ENCODE results near the gene LSR.

Gene LSR

GRCh38 chr19:35294328-35294727 is 45.5 kb downstream of the LSR start:
- no peak for TF ChIP-seq CTCF (IDR thresholded peaks at IDR 0.05; ENCODE audit: insufficient read depth, low read length, missing control alignments)
- H3K4me3 ChIP-seq (ENCODE audit: low read depth, low read length): no peak overlapping the region
- POLR2A ChIA-PET: interaction anchor here (0.7 kb wide), 1 partner anchor 834 kb away, joined by 4 read pairs; no protein-coding TSS in a partner anchor
- DNase-seq (ENCODE audit: low read depth, low spot score): no peak
- CTCF ChIA-PET: no interaction called here

- TF ChIP-seq CTCF (IDR thresholded peaks at IDR 0.05; ENCODE audit: insufficient read depth, low read length, missing control alignments): no peak
- no peak for DNase-seq (ENCODE audit: low read depth, low spot score)
- CTCF ChIA-PET: no interaction called here
- H3K4me3 ChIP-seq (ENCODE audit: low read depth, low read length): no peak overlapping the region
- POLR2A ChIA-PET: interaction anchor here (0.7 kb wide), 1 partner anchor 833 kb away, joined by 4 read pairs; no protein-coding TSS in a partner anchor
Observed at GRCh38 chr19:35294859-35295791, 46.3 kb downstream of the LSR start.

GRCh38 chr19:35295792-35296462 is 47.1 kb downstream of the LSR start:
- no peak for DNase-seq (ENCODE audit: low read depth, low spot score)
- TF ChIP-seq CTCF (IDR thresholded peaks at IDR 0.05; ENCODE audit: insufficient read depth, low read length, missing control alignments): no peak
- CTCF ChIA-PET: no interaction called here
- POLR2A ChIA-PET: no interaction called here
- H3K4me3 ChIP-seq (ENCODE audit: low read depth, low read length): no peak overlapping the region

DNA sequence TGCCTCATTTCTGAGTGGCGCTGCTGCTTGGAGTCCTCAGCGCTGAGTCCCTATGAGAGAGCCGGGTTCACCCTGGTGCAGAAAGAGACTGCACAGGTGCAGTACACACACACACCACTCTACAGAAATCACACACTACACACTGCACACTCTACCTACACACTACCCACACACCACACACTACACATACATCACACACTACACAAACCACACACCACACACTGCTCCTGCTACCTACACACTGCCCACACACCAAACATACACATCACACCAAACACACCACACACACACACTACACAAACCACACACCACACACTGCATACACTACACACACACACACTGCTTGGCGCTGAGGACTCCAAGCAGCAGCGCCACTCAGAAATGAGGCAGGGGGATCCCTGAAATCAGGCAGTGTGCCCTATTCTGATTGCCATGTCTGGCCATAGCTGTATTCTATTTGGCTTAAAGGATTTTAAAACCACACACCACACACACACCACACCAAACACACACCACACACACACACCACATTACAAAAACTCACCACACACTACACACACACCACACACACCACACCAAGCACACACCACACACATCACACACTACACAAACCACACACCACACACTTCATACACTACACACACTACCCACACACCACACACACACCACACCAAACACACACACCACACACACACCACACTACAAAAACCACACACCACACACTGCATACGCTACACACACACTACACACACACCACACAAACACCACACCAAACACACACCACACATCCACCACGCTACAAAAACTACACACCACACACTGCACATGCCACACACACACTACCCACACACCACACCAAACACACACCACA is 48.1 kb downstream of the LSR start:
- H3K4me3 ChIP-seq (ENCODE audit: low read depth, low read length): no peak overlapping the region
- ChIA-PET CTCF (no interaction called here), POLR2A (no interaction called here)
- no peak for DNase-seq (ENCODE audit: low read depth, low spot score)
- no peak for TF ChIP-seq CTCF (IDR thresholded peaks at IDR 0.05; ENCODE audit: insufficient read depth, low read length, missing control alignments)

DNA sequence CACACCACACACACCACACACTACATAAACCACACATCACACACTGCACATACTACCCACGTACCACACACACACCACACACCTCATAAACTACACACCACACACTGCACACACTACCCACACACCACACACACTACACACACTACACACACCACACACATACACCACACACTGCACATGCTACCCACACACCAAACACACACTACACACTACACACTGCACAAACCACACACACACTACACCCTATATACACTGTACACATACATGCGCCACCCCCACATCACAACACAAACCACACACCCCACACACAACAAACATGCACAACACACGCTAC is 48.7 kb downstream of the LSR start:
- ChIA-PET CTCF (no interaction called here), POLR2A (no interaction called here)
- no peak for DNase-seq (ENCODE audit: low read depth, low spot score)
- TF ChIP-seq CTCF (IDR thresholded peaks at IDR 0.05; ENCODE audit: insufficient read depth, low read length, missing control alignments): no peak
- no peak overlapping the region for H3K4me3 ChIP-seq (ENCODE audit: low read depth, low read length)

DNA sequence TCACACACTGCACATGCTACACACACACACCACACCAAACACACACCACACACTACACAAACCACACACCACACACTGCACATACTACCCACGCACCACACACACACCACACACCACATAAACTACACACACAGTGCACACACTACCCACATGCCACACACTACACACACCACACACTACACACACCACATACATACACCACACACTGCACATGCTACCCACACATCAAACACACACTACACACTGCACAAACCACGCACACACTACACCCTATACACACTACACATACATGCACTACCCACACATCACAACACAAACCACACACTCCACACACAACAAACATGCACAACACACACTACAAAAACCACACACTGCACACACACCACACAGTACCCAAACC is 49.1 kb downstream of the LSR start:
- ChIA-PET CTCF (no interaction called here), POLR2A (no interaction called here)
- H3K4me3 ChIP-seq (ENCODE audit: low read depth, low read length): no peak overlapping the region
- no peak for DNase-seq (ENCODE audit: low read depth, low spot score)
- TF ChIP-seq CTCF (IDR thresholded peaks at IDR 0.05; ENCODE audit: insufficient read depth, low read length, missing control alignments): no peak
